B cell (primary cell): ENCODE results near the gene ORAI2. TPM values are rescaled to one million over a fixed set of nuclear protein-coding genes. Genes with fewer than 3 reads are reported as not detected.

Experiments
- ATAC-seq: fragments of 200-7000 bp; cut with Tn5 transposase; one replicate; pipeline ENCODE4 v1.10.0; 2021; ENCODE audit warnings: low read depth, mild to moderate bottlenecking, moderate number of reproducible peaks, moderate library complexity
- CTCF ChIA-PET: fragments of 350-600 bp; sonication (Branson Sonifier 250); formaldehyde crosslinking; loops from one replicate; lab custom pipeline; 2021; ENCODE audit warnings: antibody characterized with exemption, inconsistent platforms; lab: Charles Lee
- POLR2A ChIA-PET: fragments of 350-600 bp; sonication (Branson Sonifier 250); formaldehyde crosslinking; loops from one replicate; lab custom pipeline; 2021; ENCODE audit warnings: antibody characterized with exemption; lab: Charles Lee
- DNase-seq: peaks from one replicate; pipeline ENCODE4 v3.0.0; 2013
- H2AFZ ChIP-seq: 2 replicates; pipeline ENCODE4 v1.6.1; 2012; ENCODE audit warnings: mild to moderate bottlenecking, low read depth, low read length; ENCODE audit not compliant: insufficient read depth, poor library complexity, severe bottlenecking
- H3K27ac ChIP-seq, 2 donors: 1 replicate in 1 of 2; 2 replicates in 1 of 2; pipeline ENCODE4 v1.5.1; 2012 to 2013; ENCODE audit warnings: low read length in 2 of 2, mild to moderate bottlenecking in 2 of 2, moderate library complexity in 1 of 2
- H3K27me3 ChIP-seq, 4 experiments: fragments of 200-600 bp in 1 of 4; sonication (generic) in 1 of 4; replicated peaks in 1 of 4; 1 replicate in 2 of 4; 2 replicates in 2 of 4; pipeline versions ENCODE4 v1.6.1 to v1.7.0; 2013 to 2016; ENCODE audit warnings: low read length in 3 of 4, mild to moderate bottlenecking in 2 of 4, mixed read lengths in 1 of 4, moderate library complexity in 1 of 4; ENCODE audit not compliant: insufficient read depth in 4 of 4, control insufficient read depth in 3 of 4; ENCODE audit errors: control extremely low read depth in 1 of 4
- H3K36me3 ChIP-seq, 2 experiments: replicated peaks in 1 of 2; 1 replicate in 1 of 2; 2 replicates in 1 of 2; pipeline versions ENCODE4 v1.6.1 to v1.7.1; 2013; ENCODE audit warnings: low read length in 1 of 2; ENCODE audit not compliant: insufficient read depth in 2 of 2, control insufficient read depth in 1 of 2; ENCODE audit errors: control extremely low read depth in 1 of 2, extremely low read depth in 1 of 2
- H3K4me1 ChIP-seq, 2 donors: fragments of 200-600 bp in 1 of 2; sonication (generic) in 1 of 2; 1 replicate in 1 of 2; 2 replicates in 1 of 2; pipeline versions ENCODE4 v1.5.1 to v1.6.1; 2013 to 2017; ENCODE audit warnings: low read length in 2 of 2; ENCODE audit not compliant: control insufficient read depth in 2 of 2, insufficient read depth in 2 of 2
- H3K4me2 ChIP-seq: replicated peaks from 2 replicates; pipeline ENCODE3; 2012; ENCODE audit warnings: mild to moderate bottlenecking, low read depth, low read length; ENCODE audit not compliant: poor library complexity, severe bottlenecking
- H3K4me3 ChIP-seq, 5 experiments: fragments of 200-600 bp in 1 of 5; sonication (generic) in 1 of 5; 1 replicate in 3 of 5; 2 replicates in 2 of 5; pipeline versions ENCODE4 v1.5.1 to v1.7.0; 2011 to 2016; ENCODE audit warnings: low read length in 4 of 5, mild to moderate bottlenecking in 4 of 5, low read depth in 2 of 5, control low read depth in 1 of 5, moderate library complexity in 1 of 5; ENCODE audit not compliant: insufficient read depth in 1 of 5; ENCODE audit errors: control extremely low read depth in 1 of 5, extremely low read depth in 1 of 5
- H3K79me2 ChIP-seq: fragments of 200-600 bp; sonication (generic); one replicate; pipeline ENCODE4 v1.6.0; 2016; ENCODE audit warnings: low read length; ENCODE audit not compliant: control insufficient read depth, insufficient read depth
- H3K9ac ChIP-seq: fragments of 200-600 bp; sonication (generic); 2 replicates; pipeline ENCODE4 v1.6.1; 2017; ENCODE audit warnings: mild to moderate bottlenecking, low read length, moderate library complexity
- H3K9me3 ChIP-seq, 3 donors: one replicate each; pipeline versions ENCODE4 v1.6.1 to v1.7.1; 2013; ENCODE audit warnings: low read length in 2 of 3; ENCODE audit not compliant: control insufficient read depth in 2 of 3, insufficient read depth in 1 of 3; ENCODE audit errors: control extremely low read depth in 1 of 3
- H4K20me1 ChIP-seq: 2 replicates; pipeline ENCODE4 v1.6.0; 2012; ENCODE audit warnings: mild to moderate bottlenecking, low read length; ENCODE audit not compliant: insufficient read depth, control insufficient read depth, poor library complexity, severe bottlenecking
- H3K27ac Mint-ChIP-seq: one replicate; pipeline ENCODE4 v1.8.0; 2021; ENCODE audit warnings: mixed read lengths
- H3K27me3 Mint-ChIP-seq: one replicate; pipeline ENCODE4 v1.8.0; 2021; ENCODE audit warnings: mixed read lengths
- H3K4me1 Mint-ChIP-seq: one replicate; pipeline ENCODE4 v1.8.0; 2021; ENCODE audit warnings: mixed read lengths
- H3K4me3 Mint-ChIP-seq: one replicate; pipeline ENCODE4 v1.8.0; 2021; ENCODE audit warnings: mixed read lengths
- H3K9me3 Mint-ChIP-seq: one replicate; pipeline ENCODE4 v1.8.0; 2022; ENCODE audit warnings: mixed read lengths; ENCODE audit not compliant: insufficient read depth
- EZH2 ChIP-seq: IDR thresholded peaks from 2 replicates; pipeline ENCODE4 v1.6.1; 2012; ENCODE audit warnings: borderline replicate concordance, low read depth, mild to moderate bottlenecking, moderate library complexity, low read length; ENCODE audit not compliant: insufficient read depth, poor library complexity, severe bottlenecking
- WGBS: methylation state at CpG from one replicate; pipeline ENCODE4 v1.1.5; 2013; ENCODE audit warnings: missing lambda C conversion rate; ENCODE audit not compliant: insufficient coverage; 5-methylcytosine and 5-hydroxymethylcytosine counted together
- intact Hi-C: fragments of 100-400 bp; cut with micrococcal nuclease; formaldehyde crosslinking; loops from one replicate; pipeline ENCODE4 v1.10.0; 2022
- polyA plus RNA-seq: library from polyadenylated mRNA; depleted of rRNA; stranded (reverse); fragments of >200 nt; gene quantifications from 2 replicates; pipeline ENCODE4 v1.2.3, GENCODE V29; 2012
- total RNA-seq, 2 donors: library from RNA; stranded (reverse); fragments of 120-200 nt in 1 of 2; gene quantifications; 1 replicate in 1 of 2; 2 replicates in 1 of 2; pipeline versions ENCODE4 v1.2.3 to v1.2.4, GENCODE V29; 2013 to 2022
- TF ChIP-seq, protein P1 (sequence below): fragments of 200-600 bp; IDR thresholded peaks from one replicate; pipeline ENCODE4 v1.8.0; 2022; ENCODE audit warnings: antibody characterized with exemption, mild to moderate bottlenecking

Gene ORAI2
- total and polyA plus RNA-seq, 2 donors (not counting 1 experiment from before 2014, with no cell fraction given): 177 to 450 TPM

DNA sequence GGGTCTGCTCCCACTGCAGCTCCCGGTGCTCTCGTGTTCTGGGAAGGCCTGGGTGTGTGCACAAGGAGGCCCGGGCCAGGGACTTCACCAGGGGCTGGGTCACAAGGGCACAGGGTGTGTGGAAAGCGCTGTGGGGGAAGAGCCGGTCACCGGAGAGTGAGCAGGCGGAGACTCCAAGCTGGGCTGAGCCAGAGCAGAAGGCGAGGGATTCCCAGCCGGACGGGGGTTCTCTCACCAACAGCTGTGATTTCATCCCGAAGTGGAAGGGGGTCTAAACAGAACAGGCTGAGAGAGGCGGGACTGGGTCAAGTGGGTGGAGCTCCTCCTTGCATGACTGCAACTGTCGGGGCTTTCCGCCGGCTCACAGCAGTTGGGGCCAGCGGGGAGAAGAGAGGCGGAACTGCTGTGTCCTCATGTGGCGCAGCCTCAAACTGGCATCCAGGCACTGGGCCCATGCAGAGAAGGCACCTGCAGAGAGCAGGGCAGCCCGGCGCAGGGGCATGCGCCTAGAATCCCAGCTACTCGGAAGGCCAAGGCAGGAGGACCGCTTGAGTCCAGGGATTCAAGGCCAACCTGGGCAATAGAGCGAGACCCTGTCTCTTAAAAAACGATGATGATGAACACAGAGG, 7.6 kb upstream of the ORAI2 start:
- ATAC-seq (peak; percentile 76), DNase-seq (peak; percentile 95)
- POLR2A ChIA-PET: interaction anchor here (0.6 to 13.6 kb wide), 14 partner anchors 4 to 1997 kb away, joined by 3 to 223 read pairs (median 9); partner anchors contain the start of genes ORAI2, PRKRIP1 and ZCWPW1
- intact Hi-C loops: loop anchor here (1.0 to 10.0 kb wide), 5 partner anchors 8 to 121 kb away; partner anchors contain the start of genes ORAI2 and PRKRIP1
- Mint-ChIP-seq H3K9me3 (no peaks in the 10 kb centered on the region), H3K4me3 (peak overlapping the region; percentile 87), H3K27ac (peak overlapping the region; percentile 100), H3K27me3 (no peaks in the 10 kb centered on the region), H3K4me1 (peaks cover 79% of the 10 kb centered on the region)
- Histone ChIP-seq H3K4me3 (peak overlapping the region; percentile 30 to 48 (median 39)), H3K4me1 (peaks cover 94 to 99% of the 10 kb centered on the region in 2 donors), H3K9ac (peak overlapping the region; percentile 69), H2AFZ (peak overlapping the region; percentile 44), H4K20me1 (no peaks in the 10 kb centered on the region), H3K27me3 (no peaks in the 10 kb centered on the region), H3K27ac (peak overlapping the region; percentile 100), H3K79me2 (peaks cover 52% of the 10 kb centered on the region), H3K4me2 (peak overlapping the region; percentile 85), H3K36me3 (peaks cover 0 to 4% of the 10 kb centered on the region in 2 experiments), H3K9me3 (peaks cover 0 to 14% (median 0%) of the 10 kb centered on the region in 3 donors)
- CTCF ChIA-PET: interaction anchor here (0.6 to 46.3 kb wide), 8 partner anchors 9 to 41 kb away, joined by 3 to 1182 read pairs (median 6); partner anchors contain the start of gene PRKRIP1
- WGBS: 17% methylated on average over 25 of the region's 25 CpGs
- TF ChIP-seq EZH2: no peak
- TF ChIP-seq, protein P1, sequence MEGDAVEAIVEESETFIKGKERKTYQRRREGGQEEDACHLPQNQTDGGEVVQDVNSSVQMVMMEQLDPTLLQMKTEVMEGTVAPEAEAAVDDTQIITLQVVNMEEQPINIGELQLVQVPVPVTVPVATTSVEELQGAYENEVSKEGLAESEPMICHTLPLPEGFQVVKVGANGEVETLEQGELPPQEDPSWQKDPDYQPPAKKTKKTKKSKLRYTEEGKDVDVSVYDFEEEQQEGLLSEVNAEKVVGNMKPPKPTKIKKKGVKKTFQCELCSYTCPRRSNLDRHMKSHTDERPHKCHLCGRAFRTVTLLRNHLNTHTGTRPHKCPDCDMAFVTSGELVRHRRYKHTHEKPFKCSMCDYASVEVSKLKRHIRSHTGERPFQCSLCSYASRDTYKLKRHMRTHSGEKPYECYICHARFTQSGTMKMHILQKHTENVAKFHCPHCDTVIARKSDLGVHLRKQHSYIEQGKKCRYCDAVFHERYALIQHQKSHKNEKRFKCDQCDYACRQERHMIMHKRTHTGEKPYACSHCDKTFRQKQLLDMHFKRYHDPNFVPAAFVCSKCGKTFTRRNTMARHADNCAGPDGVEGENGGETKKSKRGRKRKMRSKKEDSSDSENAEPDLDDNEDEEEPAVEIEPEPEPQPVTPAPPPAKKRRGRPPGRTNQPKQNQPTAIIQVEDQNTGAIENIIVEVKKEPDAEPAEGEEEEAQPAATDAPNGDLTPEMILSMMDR: no peak
